Activated CD4-positive, alpha-beta T cell treated with anti-CD3 and anti-CD28 coated beads, Interleukin-2, amount 10 ng/mL, durations not matched to agents 7 days and 5 days (primary cell): ENCODE measurements around the gene VPS9D1. TPM values are rescaled to one million over a fixed set of nuclear protein-coding genes. Genes with fewer than 3 reads are reported as not detected.
A peak's percentile ranks its signal among the peaks of the same experiment; 100 is the strongest.
"Not testable (repeated sequence)": the region's sequence is repeated elsewhere in the genome, so short reads cannot be mapped to it uniquely, and the experiment has no call there.

Experiments used
- CTCF ChIA-PET: fragments of 350-600 bp; sonication (Branson Sonifier 250); formaldehyde crosslinking; loops from one replicate; lab custom pipeline; 2021; ENCODE audit warnings: antibody characterized with exemption; lab: Charles Lee
- POLR2A ChIA-PET: fragments of 350-600 bp; sonication (Branson Sonifier 250); formaldehyde crosslinking; loops from one replicate; lab custom pipeline; 2021; ENCODE audit warnings: antibody characterized with exemption; lab: Charles Lee
- DNase-seq: peaks from one replicate; pipeline ENCODE4 v3.0.0-alpha.2; 2020
- H3K27ac Mint-ChIP-seq: one replicate; pipeline ENCODE4 v1.8.0; 2021; ENCODE audit warnings: mild to moderate bottlenecking, moderate library complexity, mixed read lengths
- H3K27me3 Mint-ChIP-seq: one replicate; pipeline ENCODE4 v1.8.0; 2021; ENCODE audit warnings: mixed read lengths
- H3K36me3 Mint-ChIP-seq: one replicate; pipeline ENCODE4 v1.8.0; 2021; ENCODE audit warnings: low read depth, mixed read lengths
- H3K4me1 Mint-ChIP-seq: one replicate; pipeline ENCODE4 v1.8.0; 2021; ENCODE audit warnings: mixed read lengths
- H3K4me3 Mint-ChIP-seq: one replicate; pipeline ENCODE4 v1.8.0; 2021; ENCODE audit warnings: mild to moderate bottlenecking, moderate library complexity, mixed read lengths
- H3K9me3 Mint-ChIP-seq: one replicate; pipeline ENCODE4 v1.8.0; 2021; ENCODE audit warnings: mixed read lengths
- total RNA-seq, 2 experiments: library from RNA; stranded (reverse); gene quantifications; one replicate each; pipeline ENCODE4 v1.2.3, GENCODE V29; 2021

VPS9D1 gene
- total RNA-seq, 2 experiments from 2014 or later = 10.8 to 13.4 TPM

DNA sequence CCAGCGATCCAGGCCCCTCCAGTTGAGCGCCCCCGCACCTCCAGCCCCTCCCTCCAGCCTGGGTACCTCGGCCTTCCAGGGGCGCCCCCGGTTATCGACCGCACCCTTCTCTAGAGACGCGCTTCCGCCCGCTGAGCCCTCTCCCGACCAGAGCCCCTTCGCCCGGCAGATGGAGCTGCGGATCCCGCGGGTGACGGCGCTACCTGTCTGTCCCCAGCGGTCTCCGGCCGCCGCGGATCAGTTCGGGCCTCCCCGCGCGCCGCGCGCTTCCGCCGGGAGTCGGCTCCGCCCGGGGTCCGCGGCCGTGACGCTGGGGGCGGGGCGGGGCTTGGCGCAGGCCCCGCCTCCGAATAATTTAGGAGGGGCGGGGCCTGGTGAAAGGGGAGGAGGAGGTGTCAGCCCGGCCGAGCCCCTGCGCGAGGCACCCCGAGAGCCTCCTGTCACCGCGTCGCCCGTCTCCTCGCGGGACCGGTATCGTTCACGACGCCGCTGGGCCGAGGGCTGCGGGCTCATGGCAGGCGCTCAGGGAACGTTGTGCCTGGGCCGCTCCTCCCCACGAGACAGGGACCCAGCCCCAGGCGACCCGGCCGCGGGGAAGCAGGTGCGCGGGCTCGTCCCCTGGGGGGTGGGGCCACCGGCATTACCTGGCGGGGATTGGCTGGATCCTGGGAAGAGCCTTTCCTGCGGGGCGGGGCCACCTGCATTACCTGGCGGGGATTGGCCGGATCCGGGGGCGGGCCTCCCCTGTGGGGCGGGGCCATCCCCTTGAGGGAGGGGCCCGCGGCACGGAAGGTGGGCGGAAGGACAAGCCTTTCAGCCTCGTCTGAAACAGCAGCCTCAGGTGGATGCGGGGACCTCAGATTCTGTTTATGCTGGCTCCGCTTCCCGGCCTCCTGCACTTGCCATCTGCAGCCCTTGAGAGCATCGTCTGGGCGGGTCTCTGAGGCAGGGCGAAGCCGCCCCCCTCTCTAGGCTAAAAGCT is 19.0 kb downstream of the VPS9D1 start, which contains the start of gene SPATA2L:
SPATA2L (minus strand) TSS at position 281 of the 982 bp plus-strand sequence. CDS start 473 bp downstream, outside the sequence.
- peak within 1 kb of the TSS; percentile 86 for H3K27ac Mint-ChIP-seq
- H3K4me1 Mint-ChIP-seq = peaks cover 25% of the 10 kb centered on the region
- no peaks in the 10 kb centered on the region for H3K27me3 Mint-ChIP-seq
- ChIA-PET POLR2A (no interaction called here), CTCF (interaction anchor here (0.9 to 3.7 kb wide), 16 partner anchors 8 to 331 kb away, joined by 3 to 38 read pairs (median 6); partner anchors contain the start of gene MC1R)
- DNase-seq = peak; percentile 97
- H3K4me3 Mint-ChIP-seq = peak within 1 kb of the TSS; percentile 74
- peaks cover 2% of the 10 kb centered on the region for H3K36me3 Mint-ChIP-seq
- no peaks in the 10 kb centered on the region for H3K9me3 Mint-ChIP-seq

GRCh38 chr16:89700649-89701424 is 19.9 kb downstream of the VPS9D1 start:
- H3K36me3 Mint-ChIP-seq = peaks cover 2% of the 10 kb centered on the region
- H3K27ac Mint-ChIP-seq = peak overlapping the region; percentile 86
- H3K4me1 Mint-ChIP-seq = peaks cover 30% of the 10 kb centered on the region
- H3K27me3 Mint-ChIP-seq = no peaks in the 10 kb centered on the region
- peak overlapping the region; percentile 74 for H3K4me3 Mint-ChIP-seq
- ChIA-PET CTCF (interaction anchor here (0.9 to 3.7 kb wide), 36 partner anchors 9 to 332 kb away, joined by 3 to 38 read pairs (median 5); partner anchors contain the start of genes CDK10, CHMP1A, MC1R and SPATA33), POLR2A (no interaction called here)
- no peaks in the 10 kb centered on the region for H3K9me3 Mint-ChIP-seq
- peak; percentile 55 for DNase-seq

DNA sequence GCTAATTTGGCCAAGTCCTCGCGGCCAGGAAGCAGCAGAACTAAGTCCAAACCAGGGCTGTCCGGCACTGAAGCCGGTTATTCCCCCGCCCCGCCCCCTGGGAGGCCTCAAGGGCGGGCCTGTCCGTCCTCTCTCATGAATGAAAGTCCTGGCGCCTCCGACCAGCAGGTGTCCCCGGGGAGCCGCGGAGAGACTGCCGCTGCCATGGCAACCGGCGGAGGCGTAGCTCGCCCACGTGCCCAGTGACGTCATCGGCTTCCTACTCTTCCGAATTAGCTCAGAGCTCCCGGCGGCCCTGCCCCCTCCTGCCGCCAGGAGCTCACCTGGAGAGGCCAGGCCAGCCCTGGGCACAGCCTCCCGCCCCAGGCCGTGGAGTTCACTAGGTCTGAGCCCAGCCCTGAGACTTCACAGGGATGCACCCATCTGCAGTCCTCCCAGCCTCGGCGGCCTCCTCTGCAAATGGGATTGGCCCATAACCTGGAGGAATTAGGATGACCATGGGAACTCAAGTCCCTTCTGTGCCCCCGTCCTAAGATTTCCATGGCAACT is 20.5 kb downstream of the VPS9D1 start:
- H3K4me1 Mint-ChIP-seq = peaks cover 31% of the 10 kb centered on the region
- peaks cover 2% of the 10 kb centered on the region for H3K36me3 Mint-ChIP-seq
- ChIA-PET CTCF (interaction anchor here (0.6 to 3.7 kb wide), 37 partner anchors 9 to 333 kb away, joined by 3 to 38 read pairs (median 6); partner anchors contain the start of genes CDK10, CHMP1A, MC1R and SPATA33), POLR2A (no interaction called here)
- peak overlapping the region; percentile 74 for H3K4me3 Mint-ChIP-seq
- peak; percentile 96 for DNase-seq
- H3K27me3 Mint-ChIP-seq = no peaks in the 10 kb centered on the region
- H3K27ac Mint-ChIP-seq = peak overlapping the region; percentile 78
- no peaks in the 10 kb centered on the region for H3K9me3 Mint-ChIP-seq

DNA sequence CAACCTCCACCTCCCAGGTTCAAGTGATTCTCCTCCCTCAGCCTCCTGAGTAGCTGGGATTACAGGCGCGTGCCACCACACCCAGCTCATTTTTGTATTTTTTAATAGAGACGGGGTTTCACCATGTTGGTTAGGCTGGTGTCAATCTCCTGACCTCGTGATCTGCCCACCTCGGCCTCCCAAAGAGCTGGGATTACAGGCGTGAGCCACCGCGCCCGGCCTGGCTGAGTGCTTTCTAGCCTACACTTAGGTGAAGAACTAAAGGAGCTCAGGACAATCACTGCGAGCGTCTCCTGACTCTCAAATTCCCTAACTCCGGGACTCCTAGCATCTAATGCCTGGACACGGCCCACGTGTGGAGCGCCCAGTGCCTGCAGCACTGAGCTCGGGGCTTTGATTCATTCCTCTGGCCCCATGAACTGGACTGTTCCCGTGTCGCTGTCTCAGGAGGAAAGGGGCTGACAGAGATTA is 21.0 kb downstream of the VPS9D1 start:
- Mint-ChIP-seq H3K4me3 (peak overlapping the region; percentile 74), H3K4me1 (peaks cover 31% of the 10 kb centered on the region)
- H3K9me3 Mint-ChIP-seq, DNase-seq, H3K27me3 Mint-ChIP-seq, H3K27ac Mint-ChIP-seq, POLR2A ChIA-PET, H3K36me3 Mint-ChIP-seq: not testable (repeated sequence)
- CTCF ChIA-PET = interaction anchor here (0.6 to 3.7 kb wide), 32 partner anchors 8 to 321 kb away, joined by 3 to 38 read pairs (median 6); partner anchors contain the start of genes CDK10, CHMP1A, MC1R and SPATA33

DNA sequence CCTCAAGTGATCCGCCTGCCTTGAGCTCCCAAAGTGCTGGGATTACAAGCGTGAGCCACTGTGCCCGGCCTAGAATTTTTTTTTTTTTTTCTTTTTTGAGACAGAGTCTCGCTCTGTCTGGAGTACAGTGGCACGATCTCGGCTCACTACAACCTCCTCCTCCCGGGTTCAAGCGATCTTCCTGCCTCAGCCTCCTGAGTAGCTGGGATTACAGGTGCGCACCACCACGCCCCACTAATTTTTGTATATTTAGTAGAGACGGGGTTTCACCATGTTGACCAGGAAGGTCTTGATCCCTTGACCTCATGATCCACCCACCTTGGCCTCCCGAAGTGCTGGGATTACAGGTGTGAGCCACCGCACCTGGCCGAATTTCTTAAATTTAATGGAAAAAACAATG is 22.0 kb downstream of the VPS9D1 start:
- H3K4me3 Mint-ChIP-seq, H3K27me3 Mint-ChIP-seq, DNase-seq, H3K9me3 Mint-ChIP-seq, H3K36me3 Mint-ChIP-seq, H3K27ac Mint-ChIP-seq, POLR2A ChIA-PET: not testable (repeated sequence)
- peaks cover 31% of the 10 kb centered on the region for H3K4me1 Mint-ChIP-seq
- CTCF ChIA-PET = interaction anchor here (0.6 to 3.7 kb wide), 8 partner anchors 10 to 241 kb away, joined by 3 to 22 read pairs (median 6); partner anchors contain the start of gene TCF25

- H3K4me1 Mint-ChIP-seq = peaks cover 31% of the 10 kb centered on the region
- no peak overlapping the region for H3K27ac Mint-ChIP-seq
- H3K27me3 Mint-ChIP-seq = no peaks in the 10 kb centered on the region
- H3K36me3 Mint-ChIP-seq = peaks cover 7% of the 10 kb centered on the region
- no peak overlapping the region for H3K4me3 Mint-ChIP-seq
- H3K9me3 Mint-ChIP-seq = no peaks in the 10 kb centered on the region
- ChIA-PET POLR2A (no interaction called here), CTCF (interaction anchor here (0.6 to 3.7 kb wide), 7 partner anchors 8 to 242 kb away, joined by 3 to 22 read pairs (median 5); no protein-coding TSS in a partner anchor)
- no peak for DNase-seq
Measured at GRCh38 chr16:89697616-89698331, 22.9 kb downstream of the VPS9D1 start.

DNA sequence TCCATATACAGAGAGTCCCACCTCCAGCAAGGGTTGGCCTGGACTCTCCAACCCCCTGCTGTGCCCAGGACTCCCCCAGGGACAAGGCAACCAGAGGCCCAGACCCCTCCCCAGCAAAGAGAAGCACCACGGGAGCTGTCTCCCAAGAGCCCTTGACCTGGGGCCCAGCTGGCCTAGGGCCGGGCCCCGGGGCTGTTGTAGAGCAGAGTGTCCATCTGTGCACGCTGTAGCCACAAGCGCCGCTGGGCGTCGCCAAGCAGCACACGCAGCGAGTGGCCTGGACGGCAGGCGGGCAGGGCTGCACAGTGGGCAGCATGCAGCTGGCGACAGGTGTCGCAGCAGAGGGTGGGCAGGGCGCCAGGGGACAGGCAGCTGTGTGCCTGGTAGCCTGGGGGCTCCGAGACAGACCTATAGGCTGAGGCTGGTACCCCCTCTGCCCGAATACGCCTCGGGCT is 23.5 kb downstream of the VPS9D1 start:
- H3K4me3 Mint-ChIP-seq = no peak overlapping the region
- H3K9me3 Mint-ChIP-seq = no peaks in the 10 kb centered on the region
- no peak for DNase-seq
- H3K4me1 Mint-ChIP-seq = peaks cover 26% of the 10 kb centered on the region
- ChIA-PET POLR2A (no interaction called here), CTCF (interaction anchor here (1.1 to 1.7 kb wide), 3 partner anchors 9 to 164 kb away, joined by 5 to 7 read pairs (median 5); no protein-coding TSS in a partner anchor)
- no peak overlapping the region for H3K27ac Mint-ChIP-seq
- no peaks in the 10 kb centered on the region for H3K27me3 Mint-ChIP-seq
- peaks cover 7% of the 10 kb centered on the region for H3K36me3 Mint-ChIP-seq

DNA sequence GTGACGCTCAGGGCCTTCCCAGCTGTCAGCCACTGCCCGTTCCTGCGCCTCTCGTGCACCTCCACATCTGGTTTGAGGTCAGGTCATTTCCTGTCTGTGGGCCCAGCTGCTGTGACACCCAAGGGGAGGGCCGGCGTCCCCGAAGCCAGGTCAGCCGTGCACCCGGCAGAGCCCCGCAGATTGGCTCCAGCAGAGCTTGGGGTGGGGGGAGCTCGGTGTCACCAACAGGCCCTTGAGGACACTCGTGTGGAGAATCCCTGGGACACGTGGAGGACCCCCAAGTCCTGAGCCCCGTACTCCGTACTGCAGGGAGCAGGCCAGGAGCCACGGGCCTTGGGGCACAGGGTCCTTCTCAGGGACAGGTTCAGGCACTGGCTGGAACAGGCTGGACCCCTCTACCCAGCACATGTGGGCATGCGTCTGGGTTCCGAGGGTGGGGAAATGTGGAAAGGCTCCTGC is 24.0 kb downstream of the VPS9D1 start:
- CTCF ChIA-PET = interaction anchor here (0.7 to 2.0 kb wide), 3 partner anchors 9 to 167 kb away, joined by 3 to 5 read pairs (median 4); no protein-coding TSS in a partner anchor
- no peak for DNase-seq
- Mint-ChIP-seq H3K4me1 (peaks cover 23% of the 10 kb centered on the region), H3K27me3 (no peaks in the 10 kb centered on the region), H3K27ac (peak overlapping the region; percentile 25), H3K4me3 (no peak overlapping the region), H3K36me3 (peaks cover 7% of the 10 kb centered on the region), H3K9me3 (no peaks in the 10 kb centered on the region)
- POLR2A ChIA-PET = no interaction called here

DNA sequence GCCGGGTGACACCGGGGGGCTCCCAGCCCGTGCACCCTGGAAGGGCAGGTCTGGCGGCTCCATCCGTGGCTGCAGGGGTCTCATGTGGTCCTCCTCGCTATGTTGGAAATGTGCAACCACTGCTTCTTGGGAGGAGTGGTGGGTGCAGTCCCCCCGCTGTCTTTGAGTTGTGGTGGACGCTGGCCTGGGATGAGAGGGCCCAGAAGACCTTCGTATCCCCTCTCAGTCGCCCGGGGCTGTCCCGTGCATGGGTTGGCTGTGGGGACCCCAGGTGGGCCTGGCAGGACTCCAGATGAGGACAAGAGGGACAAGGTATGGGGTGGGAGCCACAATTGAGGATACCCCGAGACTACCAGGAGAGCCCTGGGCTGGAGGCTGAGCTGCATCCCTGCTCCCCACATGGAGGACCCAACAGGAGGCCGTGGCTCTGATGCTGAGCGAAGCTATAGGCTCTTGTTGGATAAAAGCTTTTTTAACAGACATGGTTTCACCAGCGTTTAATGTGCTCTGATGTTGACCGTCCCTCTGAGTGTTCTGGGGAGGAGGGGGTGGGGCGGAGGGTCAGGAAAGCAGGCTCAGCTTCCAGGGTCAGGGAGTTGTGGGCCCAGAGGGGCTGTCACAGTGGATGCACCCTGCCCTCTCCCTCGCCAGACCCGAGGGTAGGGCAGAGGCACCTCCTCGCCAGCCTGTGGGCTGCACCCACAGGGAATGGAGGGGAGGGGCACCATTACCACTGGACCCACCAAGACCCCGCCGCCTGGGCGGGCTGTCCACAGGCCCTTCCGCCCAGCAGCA is 24.6 kb downstream of the VPS9D1 start:
- H3K27ac Mint-ChIP-seq = peak overlapping the region; percentile 25
- no peak overlapping the region for H3K4me3 Mint-ChIP-seq
- H3K4me1 Mint-ChIP-seq = peaks cover 23% of the 10 kb centered on the region
- ChIA-PET POLR2A (no interaction called here), CTCF (interaction anchor here (0.7 to 2.0 kb wide), 4 partner anchors 10 to 168 kb away, joined by 3 to 5 read pairs (median 4); no protein-coding TSS in a partner anchor)
- no peaks in the 10 kb centered on the region for H3K9me3 Mint-ChIP-seq
- DNase-seq = no peak
- H3K36me3 Mint-ChIP-seq = peaks cover 7% of the 10 kb centered on the region
- H3K27me3 Mint-ChIP-seq = no peaks in the 10 kb centered on the region

GRCh38 chr16:89695086-89695874 is 25.4 kb downstream of the VPS9D1 start:
- no peak overlapping the region for H3K4me3 Mint-ChIP-seq

More at GRCh38 chr16:89695086-89695874, 25.4 kb downstream of the VPS9D1 start:
- Mint-ChIP-seq H3K9me3 (no peaks in the 10 kb centered on the region), H3K4me1 (peaks cover 25% of the 10 kb centered on the region), H3K27ac (no peak overlapping the region), H3K27me3 (no peaks in the 10 kb centered on the region), H3K36me3 (peaks cover 9% of the 10 kb centered on the region)
- ChIA-PET CTCF (interaction anchor here (1.0 to 2.0 kb wide), 3 partner anchors 115 to 168 kb away, joined by 3 to 4 read pairs (median 4); no protein-coding TSS in a partner anchor), POLR2A (no interaction called here)
- no peak for DNase-seq
